Activated naive CD4-positive, alpha-beta T cell treated with anti-CD3 and anti-CD28 coated beads, Interleukin-2, amount 50 U/mL, for 16 hours (primary cell): ENCODE results near the gene ZNF326.
"Not testable (repeated sequence)": the region's sequence is repeated elsewhere in the genome, so short reads cannot be mapped to it uniquely, and the experiment has no call there.

Experiments used
- DNase-seq: peaks from one replicate; pipeline ENCODE4 v3.0.0-alpha.2; 2020

Gene ZNF326

GRCh38 chr1:89998306-89998705, 3.4 kb downstream of the ZNF326 start:
- DNase-seq: no peak

- no peak for DNase-seq
Measured at GRCh38 chr1:89999208-89999607, 4.3 kb downstream of the ZNF326 start.

DNA sequence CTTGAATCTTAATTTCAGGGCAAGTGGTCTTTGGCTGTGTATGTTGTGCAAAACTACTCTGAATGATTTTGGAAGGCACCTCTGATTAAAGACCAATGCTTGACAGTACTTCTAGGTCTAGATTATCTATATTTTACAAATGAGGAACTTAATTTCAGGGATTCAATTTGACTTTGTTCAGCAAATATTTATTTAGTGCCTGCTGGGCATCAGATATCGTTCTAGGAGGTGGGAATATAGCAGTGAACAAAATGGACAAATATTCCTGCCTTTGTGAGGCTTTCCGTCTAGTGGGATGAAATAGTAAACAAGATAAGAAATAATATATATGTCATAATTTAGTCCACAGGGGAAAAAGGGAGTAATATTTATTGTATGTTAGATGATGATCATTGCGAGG, 4.7 kb downstream of the ZNF326 start:
- no peak for DNase-seq

DNA sequence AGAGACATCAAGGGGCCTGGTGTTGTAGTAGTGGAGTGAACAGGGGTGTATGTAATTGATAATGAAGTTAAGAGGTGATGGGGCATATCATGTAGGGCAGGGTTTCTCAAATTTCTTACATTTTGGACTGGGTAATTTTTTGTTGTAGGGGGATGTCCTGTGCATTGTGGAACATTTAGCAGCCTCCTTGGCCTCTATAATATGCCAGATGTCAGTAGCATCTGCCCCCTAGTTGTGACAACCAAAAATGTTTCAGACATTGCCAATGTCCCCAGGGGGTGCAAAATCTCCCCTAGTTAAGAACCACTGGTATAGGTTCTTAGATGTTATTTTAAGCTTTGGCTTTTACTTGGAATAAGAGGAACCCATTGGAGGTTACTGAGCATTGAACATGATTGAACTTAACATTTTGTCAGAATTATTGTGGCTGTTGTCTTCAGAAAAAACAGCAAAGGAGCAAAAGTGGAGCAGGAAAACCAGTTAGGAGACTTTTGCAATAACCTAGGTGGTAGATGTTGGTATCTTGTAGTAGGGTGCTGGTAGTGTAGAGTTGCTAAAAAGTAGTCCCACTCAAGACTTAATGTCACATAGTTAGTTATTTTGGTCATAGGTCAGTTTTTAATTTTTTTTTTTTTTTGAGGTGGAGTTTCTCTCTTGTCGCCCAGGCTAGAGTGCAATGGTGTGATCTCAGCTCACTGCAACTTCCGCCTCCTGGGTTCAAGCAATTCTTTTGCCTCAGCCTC, 6.2 kb downstream of the ZNF326 start:
- DNase-seq: no peak

GRCh38 chr1:90007979-90008404, 13.1 kb downstream of the ZNF326 start:
- DNase-seq: no peak

DNA sequence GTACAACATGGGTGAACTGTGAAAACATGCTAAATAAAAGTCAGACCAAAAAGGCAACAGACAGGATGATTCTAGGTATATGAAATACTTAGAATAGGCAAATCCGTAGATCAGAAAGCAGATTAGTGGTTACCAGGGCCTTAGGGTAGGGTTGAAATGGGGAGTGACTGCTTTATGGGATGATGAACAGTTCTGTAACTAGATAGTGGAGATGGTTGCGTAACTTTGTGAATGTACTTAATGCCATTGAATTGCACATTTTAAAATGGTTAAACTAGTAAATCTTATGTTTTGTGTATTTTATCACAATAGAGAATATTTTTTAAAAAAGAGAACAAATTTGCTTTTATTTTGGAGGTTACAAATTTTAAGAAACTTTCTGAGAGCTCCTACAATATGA, 17.4 kb downstream of the ZNF326 start:
- no peak for DNase-seq

GRCh38 chr1:90023691-90024090, 28.8 kb downstream of the ZNF326 start:
- DNase-seq: no peak

GRCh38 chr1:90027281-90027680, 32.4 kb downstream of the ZNF326 start:
- no peak for DNase-seq

GRCh38 chr1:90039652-90040051, 44.7 kb downstream of the ZNF326 start:
- DNase-seq: no peak

DNA sequence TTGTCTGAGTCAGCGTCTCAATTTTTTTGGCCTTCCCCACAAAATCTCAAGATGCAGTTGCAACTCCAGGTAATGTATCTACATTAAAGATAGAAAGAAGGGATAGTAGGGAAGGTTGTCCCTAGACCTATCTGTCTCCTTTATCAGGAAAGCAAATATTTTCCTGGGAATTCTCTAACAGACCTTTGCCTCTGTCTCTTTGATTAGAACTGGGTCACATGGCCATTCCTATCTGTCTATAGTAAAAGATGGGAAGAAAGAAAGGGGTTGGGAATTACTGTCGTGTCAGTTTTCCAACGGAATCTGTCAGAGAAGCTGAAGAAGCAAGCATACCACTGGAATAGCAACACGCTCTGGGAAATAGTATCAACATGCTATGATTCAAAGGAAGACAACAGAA, 48.7 kb downstream of the ZNF326 start:
- no peak for DNase-seq

DNA sequence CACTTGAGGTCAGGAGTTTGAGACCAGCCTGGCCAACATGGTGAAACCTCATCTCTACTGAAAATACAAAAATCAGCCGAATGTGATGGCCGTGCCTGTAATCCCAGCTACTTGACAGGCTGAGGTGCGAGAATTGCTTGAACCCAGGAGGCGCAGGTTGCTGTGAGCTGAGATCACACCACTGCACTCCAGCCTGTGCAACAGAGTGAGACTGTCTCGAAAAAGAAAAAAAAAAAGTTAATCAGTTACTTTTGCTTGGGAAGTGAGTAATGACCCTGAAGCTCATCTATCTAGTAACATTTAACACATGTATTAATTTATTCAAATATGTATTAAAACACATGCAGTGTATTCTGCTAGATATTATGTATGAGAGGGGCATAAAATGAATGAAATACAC, 49.4 kb downstream of the ZNF326 start:
- DNase-seq: no peak

DNA sequence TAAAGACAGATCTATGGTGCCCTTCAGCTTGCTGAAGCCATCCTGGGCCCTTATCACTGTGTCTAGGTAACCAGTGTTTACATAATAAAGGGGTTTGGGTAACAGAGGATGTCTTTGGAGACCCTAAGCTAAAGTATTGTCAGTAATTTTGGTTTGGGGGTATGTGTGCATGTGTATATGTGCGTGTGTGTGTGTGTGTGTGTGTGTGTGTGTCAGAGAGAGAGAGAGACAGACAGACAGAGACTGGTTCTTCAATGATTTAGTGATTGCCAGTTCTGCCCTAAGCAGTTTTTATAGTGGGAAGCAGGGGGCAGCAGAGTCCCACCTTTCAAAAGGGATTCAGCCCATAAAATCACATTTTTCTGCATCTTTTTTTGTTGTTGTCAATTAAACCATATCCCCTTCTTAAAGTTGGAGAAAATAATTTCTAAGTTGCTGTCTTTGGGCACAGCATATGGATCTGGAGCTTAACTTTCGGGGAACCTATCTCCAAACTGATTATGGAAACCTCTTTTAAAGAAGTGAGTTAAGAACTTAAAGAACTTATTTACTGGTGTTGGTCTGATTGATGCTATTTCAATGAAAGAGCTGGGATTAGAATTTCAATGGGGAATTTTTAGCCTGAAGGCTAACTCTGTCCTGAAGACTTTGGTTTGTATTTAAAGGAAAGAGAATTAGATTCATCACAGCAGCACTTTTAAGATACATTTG, 51.1 kb downstream of the ZNF326 start:
- DNase-seq: peak; percentile 16

GRCh38 chr1:90046635-90047034, 51.7 kb downstream of the ZNF326 start:
- DNase-seq: no peak

DNA sequence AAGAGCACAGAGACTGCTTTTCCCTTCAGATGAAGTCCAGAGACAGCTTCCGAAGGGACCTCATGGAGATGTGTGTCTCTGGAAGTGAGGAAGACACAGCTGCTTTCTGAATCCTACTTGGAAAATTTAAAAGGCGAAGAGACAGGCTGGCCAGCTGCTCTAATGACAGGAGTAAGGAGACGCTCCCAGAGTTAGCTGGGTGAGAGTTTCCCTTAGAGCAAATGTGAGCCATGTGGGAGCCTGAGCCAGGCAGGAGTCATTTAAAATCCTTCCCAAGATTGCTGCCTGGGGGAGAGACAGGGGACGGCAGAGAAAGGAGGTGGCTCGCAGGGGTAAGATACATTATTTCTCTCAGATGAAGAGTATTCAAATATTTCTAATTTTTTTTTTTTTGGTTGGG, 53.1 kb downstream of the ZNF326 start:
- DNase-seq: no peak

GRCh38 chr1:90062700-90063643, 68.1 kb downstream of the ZNF326 start:
- DNase-seq: not testable (repeated sequence)

DNA sequence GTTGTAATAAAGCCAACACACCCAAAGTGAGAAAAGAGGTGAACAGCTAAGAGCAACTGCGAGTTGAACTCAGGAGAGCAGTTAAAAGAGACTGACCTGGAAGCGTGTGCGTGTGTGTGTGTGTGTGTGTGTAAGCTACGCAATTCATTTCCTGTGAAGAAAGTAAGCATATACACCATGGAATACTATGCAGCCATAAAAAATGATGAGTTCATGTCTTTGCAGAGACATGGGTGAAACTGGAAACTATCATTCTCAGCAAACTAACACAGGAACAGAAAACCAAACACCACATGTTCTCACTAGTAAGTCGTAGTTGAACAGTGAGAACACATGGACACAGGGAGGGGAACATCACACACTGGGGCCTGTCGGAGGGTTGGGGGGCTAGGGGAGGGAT, 69.2 kb downstream of the ZNF326 start:
- DNase-seq: not testable (repeated sequence)

DNA sequence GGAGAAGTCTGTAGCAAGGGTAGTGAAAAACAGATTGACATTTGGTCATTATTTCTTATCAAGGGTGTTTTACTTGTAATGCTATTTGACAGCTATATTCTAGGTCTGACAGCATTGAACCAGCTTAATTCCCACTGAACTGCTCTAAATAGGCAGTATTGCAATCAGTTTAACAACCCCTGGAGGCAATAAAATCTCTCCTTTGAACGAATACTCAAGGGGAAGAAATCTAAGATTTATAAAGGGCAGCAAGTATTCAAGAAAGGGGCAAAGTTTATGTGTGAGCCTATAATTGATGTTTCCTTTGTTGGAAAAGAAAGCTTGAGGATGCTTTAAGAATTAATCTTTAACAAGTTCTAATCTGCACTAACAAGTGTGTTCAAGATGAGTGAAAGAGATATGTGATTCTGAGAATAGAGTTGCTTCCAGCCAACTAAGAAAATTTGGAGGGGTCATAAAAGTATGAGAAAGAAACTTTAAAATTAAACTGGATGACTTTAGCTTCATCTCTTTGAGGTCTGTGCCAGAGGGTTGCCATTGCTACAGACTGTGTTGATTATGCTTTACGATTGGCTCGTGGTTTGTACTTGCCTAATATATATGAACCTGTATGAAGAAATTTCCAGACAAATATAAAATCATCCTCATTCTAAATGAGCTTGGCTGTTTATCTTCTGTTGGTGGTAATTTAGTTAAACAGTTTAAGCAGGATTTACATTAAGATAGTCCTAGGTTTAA, 72.5 kb downstream of the ZNF326 start:
- no peak for DNase-seq

DNA sequence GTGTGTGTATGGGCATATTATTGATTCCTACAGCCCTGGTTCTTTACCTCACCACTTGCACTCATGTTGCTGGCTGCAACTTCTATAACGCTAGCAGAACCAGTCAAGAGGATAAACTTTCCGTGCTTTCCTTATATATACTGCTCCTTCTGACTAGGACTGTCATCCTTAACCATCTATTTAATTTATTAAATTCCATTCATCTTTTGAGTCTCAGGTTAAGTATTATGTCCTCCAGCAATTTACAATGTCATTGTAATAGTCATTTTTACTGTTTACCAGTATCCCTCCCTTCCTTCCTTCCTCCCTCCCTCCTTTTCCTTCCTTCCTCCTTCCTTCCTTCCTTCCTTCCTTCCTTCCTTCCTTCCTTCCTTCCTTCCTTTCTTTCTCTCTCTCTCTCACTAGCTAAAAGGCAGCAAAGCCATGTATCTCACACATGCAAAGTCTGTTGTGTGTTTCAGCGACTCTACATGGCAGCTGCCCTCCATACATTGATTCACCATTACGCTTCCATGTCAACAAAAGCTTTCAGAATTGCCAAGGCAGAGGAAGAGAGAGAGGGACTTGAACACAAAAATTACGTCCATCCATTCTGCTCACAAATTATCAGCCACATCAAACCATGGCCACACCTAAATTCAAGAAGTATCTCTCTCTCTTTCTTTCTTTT, 73.8 kb downstream of the ZNF326 start:
- DNase-seq: no peak

DNA sequence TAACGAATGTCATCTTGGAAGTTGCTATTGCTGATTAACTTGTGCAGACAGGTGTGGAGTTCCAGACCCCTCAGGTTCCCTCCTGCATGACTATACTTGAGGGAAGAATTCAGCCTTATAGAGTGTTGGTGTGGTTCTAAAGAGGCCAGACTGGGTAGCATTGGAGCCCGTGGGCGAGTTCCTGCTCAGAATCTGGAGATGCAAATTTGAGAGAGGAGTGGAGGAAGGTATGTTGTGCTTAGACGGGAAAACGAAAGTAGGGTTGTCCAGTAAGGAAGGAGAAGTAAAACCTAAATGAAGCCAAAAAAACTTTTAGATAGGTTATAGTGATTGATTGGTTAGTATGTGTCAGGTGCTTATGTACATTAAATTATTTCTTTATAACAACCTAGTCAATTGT, 79.2 kb downstream of the ZNF326 start:
- DNase-seq: no peak

GRCh38 chr1:90074566-90074965, 79.7 kb downstream of the ZNF326 start:
- DNase-seq: no peak

DNA sequence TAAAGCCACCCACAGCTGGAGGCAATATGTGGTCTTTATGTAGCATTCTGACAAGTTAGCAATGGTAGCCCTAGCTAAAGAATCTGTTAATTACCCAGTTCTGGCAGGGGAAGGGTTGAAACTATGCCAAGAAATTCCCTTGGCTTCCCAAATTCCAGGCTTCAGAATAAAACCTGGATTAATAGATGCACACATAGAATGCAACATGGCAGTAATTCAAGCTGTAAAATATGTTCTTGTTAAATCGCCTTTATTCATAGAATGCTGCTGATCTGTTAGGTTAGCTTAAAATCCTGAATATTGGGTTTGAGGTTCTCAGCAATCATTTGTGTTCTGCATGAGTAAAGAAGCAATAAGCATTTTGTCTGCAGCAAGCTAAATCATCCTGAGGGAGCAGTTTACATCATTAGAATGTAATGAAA, 80.1 kb downstream of the ZNF326 start:
- DNase-seq: no peak

GRCh38 chr1:90083995-90084394, 89.1 kb downstream of the ZNF326 start:
- no peak for DNase-seq
